HL-60 (cell line): ENCODE measurements around the gene KRTAP4-16.
"Not testable (repeated sequence)": the region's sequence is repeated elsewhere in the genome, so short reads cannot be mapped to it uniquely, and the experiment has no call there.

ENCODE experiments used
- DNase-seq, 2 experiments: peaks; one replicate each; pipeline ENCODE4 v3.0.0-alpha.2; 2010 to 2020; ENCODE audit warnings: low read depth in 1 of 2, low spot score in 1 of 2
- H3K27ac ChIP-seq: fragments of 250-450 bp; sonication (Bioruptor Pico); replicated peaks from 2 replicates; pipeline ENCODE4 v1.5.1; 2020; ENCODE audit warnings: mild to moderate bottlenecking, moderate library complexity
- H3K27me3 ChIP-seq: fragments of 250-450 bp; sonication (Bioruptor Pico); 2 replicates; pipeline ENCODE4 v1.5.1; 2021; ENCODE audit warnings: mild to moderate bottlenecking, moderate library complexity; ENCODE audit not compliant: insufficient read depth, poor library complexity, severe bottlenecking
- H3K4me3 ChIP-seq: replicated peaks from 2 replicates; pipeline ENCODE4 v1.5.1; 2011; ENCODE audit warnings: mild to moderate bottlenecking, control low read depth, low read length; ENCODE audit not compliant: insufficient read depth
- CTCF ChIP-seq: IDR thresholded peaks from one replicate; pipeline ENCODE4 v1.5.1; 2011; ENCODE audit warnings: low read length, control low read depth, inconsistent platforms; ENCODE audit not compliant: insufficient read depth
- GABPA ChIP-seq: IDR thresholded peaks from 2 replicates; pipeline ENCODE4 v1.6.1; 2012; ENCODE audit warnings: low read depth
- POLR2AphosphoS5 ChIP-seq: IDR thresholded peaks from 2 replicates; pipeline ENCODE4 v1.6.1; 2012; ENCODE audit warnings: low read depth
- SPI1 ChIP-seq: IDR thresholded peaks from 2 replicates; pipeline ENCODE4 v1.6.1; 2012; ENCODE audit warnings: low read depth, mild to moderate bottlenecking, borderline replicate concordance
- TF ChIP-seq, protein P1 (sequence below): IDR thresholded peaks from 2 replicates; pipeline ENCODE4 v1.6.1; 2012; ENCODE audit warnings: low read depth; ENCODE audit not compliant: insufficient replicate concordance

Gene KRTAP4-16

DNA sequence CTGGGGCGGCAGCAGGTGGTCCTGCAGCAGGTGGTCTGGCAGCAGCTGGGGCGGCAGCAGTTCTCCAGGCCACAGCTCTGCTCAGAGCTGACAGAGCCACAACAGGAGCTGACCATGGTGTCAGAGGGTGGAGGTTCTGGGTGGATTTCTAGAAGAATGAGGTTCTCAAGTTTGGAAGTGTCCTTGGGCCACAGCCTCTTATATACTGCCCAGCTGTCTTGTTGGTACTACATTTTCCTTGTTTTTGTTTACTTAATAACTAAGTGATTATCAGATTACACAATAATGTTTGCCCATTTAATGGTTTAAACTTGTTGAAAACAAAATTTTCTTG, 47.6 kb upstream of the KRTAP4-16 start, which contains the start of gene KRTAP4-5:
Gene KRTAP4-5, minus strand, starts transcription at position 174 of the 334 bp plus-strand sequence. Its CDS starts 58 bp downstream, at position 116.
- Histone ChIP-seq H3K27me3 (peaks cover 2% of the 10 kb centered on the region), H3K27ac (no peak within 1 kb of the TSS), H3K4me3 (no peak within 1 kb of the TSS)
- DNase-seq, result no peak
- TF ChIP-seq, protein P1, sequence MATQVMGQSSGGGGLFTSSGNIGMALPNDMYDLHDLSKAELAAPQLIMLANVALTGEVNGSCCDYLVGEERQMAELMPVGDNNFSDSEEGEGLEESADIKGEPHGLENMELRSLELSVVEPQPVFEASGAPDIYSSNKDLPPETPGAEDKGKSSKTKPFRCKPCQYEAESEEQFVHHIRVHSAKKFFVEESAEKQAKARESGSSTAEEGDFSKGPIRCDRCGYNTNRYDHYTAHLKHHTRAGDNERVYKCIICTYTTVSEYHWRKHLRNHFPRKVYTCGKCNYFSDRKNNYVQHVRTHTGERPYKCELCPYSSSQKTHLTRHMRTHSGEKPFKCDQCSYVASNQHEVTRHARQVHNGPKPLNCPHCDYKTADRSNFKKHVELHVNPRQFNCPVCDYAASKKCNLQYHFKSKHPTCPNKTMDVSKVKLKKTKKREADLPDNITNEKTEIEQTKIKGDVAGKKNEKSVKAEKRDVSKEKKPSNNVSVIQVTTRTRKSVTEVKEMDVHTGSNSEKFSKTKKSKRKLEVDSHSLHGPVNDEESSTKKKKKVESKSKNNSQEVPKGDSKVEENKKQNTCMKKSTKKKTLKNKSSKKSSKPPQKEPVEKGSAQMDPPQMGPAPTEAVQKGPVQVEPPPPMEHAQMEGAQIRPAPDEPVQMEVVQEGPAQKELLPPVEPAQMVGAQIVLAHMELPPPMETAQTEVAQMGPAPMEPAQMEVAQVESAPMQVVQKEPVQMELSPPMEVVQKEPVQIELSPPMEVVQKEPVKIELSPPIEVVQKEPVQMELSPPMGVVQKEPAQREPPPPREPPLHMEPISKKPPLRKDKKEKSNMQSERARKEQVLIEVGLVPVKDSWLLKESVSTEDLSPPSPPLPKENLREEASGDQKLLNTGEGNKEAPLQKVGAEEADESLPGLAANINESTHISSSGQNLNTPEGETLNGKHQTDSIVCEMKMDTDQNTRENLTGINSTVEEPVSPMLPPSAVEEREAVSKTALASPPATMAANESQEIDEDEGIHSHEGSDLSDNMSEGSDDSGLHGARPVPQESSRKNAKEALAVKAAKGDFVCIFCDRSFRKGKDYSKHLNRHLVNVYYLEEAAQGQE, result peak; percentile 37
- no peak for TF ChIP-seq CTCF

GRCh38 chr17:41148971-41149651, 47.1 kb upstream of the KRTAP4-16 start:
- H3K4me3 ChIP-seq, H3K27ac ChIP-seq, DNase-seq: not testable (repeated sequence)

GRCh38 chr17:41147531-41148204, 45.7 kb upstream of the KRTAP4-16 start:
- no peak for DNase-seq
- TF ChIP-seq POLR2AphosphoS5, result no peak
- no peak for TF ChIP-seq GABPA
- no peak for TF ChIP-seq CTCF
- TF ChIP-seq SPI1, result no peak
- TF ChIP-seq, protein P1, result no peak
- H3K27me3 ChIP-seq, result peaks cover 2% of the 10 kb centered on the region
- no peak overlapping the region for H3K4me3 ChIP-seq
- no peak overlapping the region for H3K27ac ChIP-seq

More at GRCh38 chr17:41148971-41149651, 47.1 kb upstream of the KRTAP4-16 start:
- not testable (repeated sequence) for H3K27me3 ChIP-seq

DNA sequence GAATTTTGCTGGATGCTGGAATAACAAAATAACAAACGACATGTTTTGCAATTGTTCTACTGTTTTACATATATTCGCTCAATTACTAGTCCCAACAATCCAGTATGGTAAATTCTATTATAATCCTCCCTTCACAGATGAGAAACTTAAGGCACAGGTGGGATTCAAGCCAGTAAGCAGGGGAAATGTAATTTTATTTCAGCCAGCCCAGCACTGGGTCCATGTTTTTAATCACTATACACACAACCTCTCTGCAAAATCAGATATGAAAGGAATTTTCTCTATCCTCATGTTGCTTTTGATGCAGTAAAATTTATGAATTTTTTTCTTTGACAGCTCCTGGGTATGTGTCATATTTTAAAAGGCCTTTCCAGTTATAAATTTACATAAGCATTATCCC, 43.3 kb upstream of the KRTAP4-16 start:
- H3K27me3 ChIP-seq, result no peaks in the 10 kb centered on the region
- no peak for DNase-seq
- H3K27ac ChIP-seq, result no peak overlapping the region
- no peak overlapping the region for H3K4me3 ChIP-seq
- TF ChIP-seq POLR2AphosphoS5 (no peak), SPI1 (no peak), GABPA (no peak), CTCF (no peak)
- TF ChIP-seq, protein P1, result no peak
